H1 (cell line): ENCODE results near the gene PSMC1. TPM values are rescaled to one million over a fixed set of nuclear protein-coding genes. Genes with fewer than 3 reads are reported as not detected.

Experiments used
- polyA plus RNA-seq, 7 experiments: library from polyadenylated mRNA; depleted of rRNA in 3 of 7; stranded (reverse) in 5 of 7; unstranded in 2 of 7; fragments of >200 nt in 5 of 7; fragments of 200-250 nt in 2 of 7; gene quantifications; 1 replicate in 5 of 7; 2 replicates in 1 of 7; 4 replicates in 1 of 7; pipeline versions ENCODE4 v1.2.1 to v1.2.3, GENCODE V29; 2011 to 2013; ENCODE audit warnings: missing spikeins in 2 of 7, mixed read lengths in 2 of 7
- total RNA-seq: library from RNA; stranded (reverse); fragmentation: NEBNext Ultra II Directional; extraction: Animal tissue kit (Norgen Biotek cat#: 25700); gene quantifications from 2 replicates; pipeline ENCODE4 v1.2.1, GENCODE V29; 2021
- TF ChIP-seq, protein P1 (sequence below), 3 experiments: IDR thresholded peaks; 1 replicate in 2 of 3; 2 replicates in 1 of 3; pipeline versions ENCODE4 v1.5.1 to v1.6.1; 2011; ENCODE audit warnings: low read length in 3 of 3, mild to moderate bottlenecking in 3 of 3, inconsistent platforms in 2 of 3, low read depth in 1 of 3, moderate library complexity in 1 of 3; ENCODE audit not compliant: insufficient read depth in 1 of 3; ENCODE audit errors: control extremely low read depth in 1 of 3

PSMC1 gene
- total and polyA plus RNA-seq, 2 of the 8 experiments (the other 6 are each of a cell fraction or from before 2014, with no cell fraction given): 46.2 to 99.6 TPM

DNA sequence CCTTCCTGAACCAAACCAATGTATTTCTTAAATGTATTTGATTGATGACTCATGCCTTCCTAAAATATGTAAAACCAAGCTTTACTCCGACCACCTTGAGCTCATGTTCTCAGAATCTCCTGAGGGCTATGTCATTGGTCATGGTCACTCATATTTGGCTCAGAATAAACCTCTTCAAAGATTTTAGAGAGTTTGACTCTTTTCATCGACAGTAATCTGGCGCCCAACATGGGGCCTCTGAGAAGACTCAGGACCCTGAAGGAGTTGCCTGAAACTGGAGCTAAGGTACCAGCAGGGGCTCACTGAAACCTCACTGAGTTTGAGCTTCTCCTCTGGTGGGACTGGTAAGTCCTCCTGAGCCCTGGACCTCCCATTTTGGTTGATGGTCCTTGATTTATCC is 17.2 kb upstream of the PSMC1 start (continued):
- TF ChIP-seq, protein P1, sequence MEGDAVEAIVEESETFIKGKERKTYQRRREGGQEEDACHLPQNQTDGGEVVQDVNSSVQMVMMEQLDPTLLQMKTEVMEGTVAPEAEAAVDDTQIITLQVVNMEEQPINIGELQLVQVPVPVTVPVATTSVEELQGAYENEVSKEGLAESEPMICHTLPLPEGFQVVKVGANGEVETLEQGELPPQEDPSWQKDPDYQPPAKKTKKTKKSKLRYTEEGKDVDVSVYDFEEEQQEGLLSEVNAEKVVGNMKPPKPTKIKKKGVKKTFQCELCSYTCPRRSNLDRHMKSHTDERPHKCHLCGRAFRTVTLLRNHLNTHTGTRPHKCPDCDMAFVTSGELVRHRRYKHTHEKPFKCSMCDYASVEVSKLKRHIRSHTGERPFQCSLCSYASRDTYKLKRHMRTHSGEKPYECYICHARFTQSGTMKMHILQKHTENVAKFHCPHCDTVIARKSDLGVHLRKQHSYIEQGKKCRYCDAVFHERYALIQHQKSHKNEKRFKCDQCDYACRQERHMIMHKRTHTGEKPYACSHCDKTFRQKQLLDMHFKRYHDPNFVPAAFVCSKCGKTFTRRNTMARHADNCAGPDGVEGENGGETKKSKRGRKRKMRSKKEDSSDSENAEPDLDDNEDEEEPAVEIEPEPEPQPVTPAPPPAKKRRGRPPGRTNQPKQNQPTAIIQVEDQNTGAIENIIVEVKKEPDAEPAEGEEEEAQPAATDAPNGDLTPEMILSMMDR (IDR thresholded peaks at IDR 0.05; ENCODE audit: control extremely low read depth in 1 of 3, insufficient read depth in 1 of 3, low read depth in 1 of 3, low read length in 3 of 3): no peak
